ENCODE measurements around the gene TNPO1. TPM values are rescaled to one million over a fixed set of nuclear protein-coding genes. Genes with fewer than 3 reads are reported as not detected.

TNPO1 gene
- total RNA-seq, 1 donor = 412 TPM

DNA sequence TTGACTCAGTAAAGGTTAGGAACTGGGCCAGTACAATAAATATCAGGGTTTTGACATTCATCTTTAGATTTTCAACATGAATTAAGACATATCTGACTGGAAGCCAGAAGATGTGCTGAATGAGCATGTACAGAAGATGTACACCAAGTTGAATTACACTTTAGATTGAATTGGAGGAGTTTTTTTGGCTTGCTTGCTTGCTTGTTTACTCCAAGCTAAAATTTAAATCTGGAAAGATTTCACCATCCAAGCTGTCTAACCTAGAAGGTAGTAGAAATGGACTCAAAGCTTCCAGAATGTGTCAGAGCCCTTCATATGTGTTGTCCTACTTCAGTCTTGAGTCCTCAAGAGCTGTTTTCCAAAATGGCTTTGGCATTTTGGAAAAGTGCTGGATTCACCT is 90.3 kb downstream of the TNPO1 start:
- DNase-seq (ENCODE audit: low read depth) = no peak
- no peak for TF ChIP-seq CTCF (IDR thresholded peaks at IDR 0.05; ENCODE audit: insufficient read depth, low read depth, low read length)
- no peak overlapping the region for H3K4me3 ChIP-seq (ENCODE audit: low read depth, low read length)

DNA sequence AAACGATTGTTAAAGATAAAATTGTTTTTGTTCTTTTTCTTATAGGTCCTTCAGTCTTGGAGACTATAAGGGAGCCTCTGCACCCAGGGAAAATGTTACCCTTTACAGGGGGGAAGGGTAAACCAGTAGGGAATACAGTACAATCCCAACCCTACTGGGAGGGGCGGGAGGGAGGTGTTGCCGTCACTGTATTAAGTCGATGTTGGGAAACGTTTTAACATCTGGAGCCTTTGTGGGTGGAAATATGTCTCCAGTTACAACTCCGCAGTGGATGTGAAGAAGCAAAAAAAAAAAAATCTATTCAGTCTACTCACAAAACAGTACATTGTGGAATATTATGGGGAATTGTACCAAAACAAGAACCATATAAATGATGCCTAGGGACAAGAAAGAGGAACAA is 92.2 kb downstream of the TNPO1 start:
- no peak for TF ChIP-seq CTCF (IDR thresholded peaks at IDR 0.05; ENCODE audit: insufficient read depth, low read depth, low read length)
- no peak overlapping the region for H3K4me3 ChIP-seq (ENCODE audit: low read depth, low read length)
- peak; percentile 45 for DNase-seq (ENCODE audit: low read depth)

DNA sequence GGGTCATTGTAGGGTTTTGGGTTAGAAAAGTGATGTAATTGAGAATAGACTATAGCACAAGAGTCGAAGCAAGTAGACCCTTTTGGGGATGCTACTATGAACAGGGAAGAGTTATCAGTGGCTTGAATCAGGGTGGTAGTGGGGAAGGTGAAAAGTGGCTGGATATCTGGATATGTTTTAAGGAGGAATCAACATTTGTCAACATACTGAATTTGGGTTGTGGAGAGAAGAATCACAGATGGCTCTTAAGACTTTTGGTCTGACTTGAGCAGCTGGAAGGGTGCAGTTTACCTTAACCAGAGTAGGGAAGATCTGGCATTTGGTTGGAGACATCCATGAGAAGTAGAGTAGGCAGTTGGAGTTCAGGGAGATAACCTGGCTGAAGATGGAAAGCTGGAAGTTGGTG is 100.9 kb downstream of the TNPO1 start:
- no peak for TF ChIP-seq CTCF (IDR thresholded peaks at IDR 0.05; ENCODE audit: insufficient read depth, low read depth, low read length)
- no peak overlapping the region for H3K4me3 ChIP-seq (ENCODE audit: low read depth, low read length)
- DNase-seq (ENCODE audit: low read depth) = no peak

GRCh38 chr5:72920690-72921502 is 104.4 kb downstream of the TNPO1 start:
- peak; percentile 14 for TF ChIP-seq CTCF (IDR thresholded peaks at IDR 0.05; ENCODE audit: insufficient read depth, low read depth, low read length)
- peak; percentile 21 for DNase-seq (ENCODE audit: low read depth)
- H3K4me3 ChIP-seq (ENCODE audit: low read depth, low read length) = no peak overlapping the region

- no peak overlapping the region for H3K4me3 ChIP-seq (ENCODE audit: low read depth, low read length)
Observed at GRCh38 chr5:72921886-72922285, 105.4 kb downstream of the TNPO1 start.

DNA sequence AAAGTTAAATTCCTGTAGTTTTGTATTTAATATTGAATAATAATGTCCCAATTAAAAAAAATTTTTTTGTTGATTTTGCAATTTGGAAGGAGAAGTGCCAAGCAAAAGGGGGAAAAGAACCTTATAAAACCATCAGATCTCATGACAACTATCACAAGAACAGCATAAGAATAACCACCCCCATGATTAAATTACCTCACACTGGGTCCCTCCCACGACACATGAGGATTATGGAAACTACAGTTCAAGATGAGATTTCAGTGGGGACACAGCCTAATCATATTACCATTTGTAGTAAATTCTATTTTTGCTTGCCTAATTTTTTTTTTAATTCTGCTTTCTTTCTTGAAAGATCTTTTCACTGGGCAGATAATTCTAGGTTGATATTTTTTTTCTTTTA is 106.0 kb downstream of the TNPO1 start:
- TF ChIP-seq CTCF (IDR thresholded peaks at IDR 0.05; ENCODE audit: insufficient read depth, low read depth, low read length) = no peak
- H3K4me3 ChIP-seq (ENCODE audit: low read depth, low read length) = no peak overlapping the region
- no peak for DNase-seq (ENCODE audit: low read depth)

More at GRCh38 chr5:72921886-72922285, 105.4 kb downstream of the TNPO1 start:
- no peak for DNase-seq (ENCODE audit: low read depth)
- no peak for TF ChIP-seq CTCF (IDR thresholded peaks at IDR 0.05; ENCODE audit: insufficient read depth, low read depth, low read length)
